Smooth muscle cell (in vitro differentiated cells): ENCODE results near the gene BMP3. TPM values are rescaled to one million over a fixed set of nuclear protein-coding genes. Genes with fewer than 3 reads are reported as not detected.

Experiments
- DNase-seq: peaks from one replicate; lab custom pipeline; 2025; ENCODE audit not compliant: unreplicated experiment; lab: John Stamatoyannopoulos, UW
- H2AFZ ChIP-seq: fragments of 200-600 bp; sonication (generic); 2 replicates; pipeline ENCODE4 v1.6.0; 2016; ENCODE audit warnings: antibody characterized with exemption, low read depth, mild to moderate bottlenecking
- H3F3A ChIP-seq: fragments of 200-600 bp; sonication (generic); 2 replicates; pipeline ENCODE4 v1.6.0; 2017; ENCODE audit warnings: antibody characterized with exemption, low read depth
- H3K27ac ChIP-seq: fragments of 200-600 bp; sonication (generic); 2 replicates; pipeline ENCODE4 v1.5.1; 2016; ENCODE audit warnings: low read depth, mild to moderate bottlenecking
- H3K27me3 ChIP-seq: fragments of 200-600 bp; sonication (generic); 2 replicates; pipeline ENCODE4 v1.6.1; 2016; ENCODE audit warnings: low read depth, mild to moderate bottlenecking
- H3K36me3 ChIP-seq: fragments of 200-600 bp; sonication (generic); 2 replicates; pipeline ENCODE4 v1.5.1; 2016; ENCODE audit warnings: low read depth
- H3K4me1 ChIP-seq: fragments of 200-600 bp; sonication (generic); 2 replicates; pipeline ENCODE4 v1.5.1; 2016; ENCODE audit warnings: low read depth
- H3K4me2 ChIP-seq: fragments of 200-600 bp; sonication (generic); 2 replicates; pipeline ENCODE4 v1.6.0; 2016; ENCODE audit warnings: mild to moderate bottlenecking
- H3K4me3 ChIP-seq: fragments of 200-600 bp; sonication (generic); 2 replicates; pipeline ENCODE4 v1.5.1; 2016; ENCODE audit warnings: mild to moderate bottlenecking
- H3K79me2 ChIP-seq: fragments of 200-600 bp; sonication (generic); 2 replicates; pipeline ENCODE4 v1.6.0; 2016; ENCODE audit warnings: low read depth, mild to moderate bottlenecking
- H3K9ac ChIP-seq: fragments of 200-600 bp; sonication (generic); 2 replicates; pipeline ENCODE4 v1.6.0; 2016; ENCODE audit warnings: low read depth
- H3K9me3 ChIP-seq: fragments of 200-600 bp; sonication (generic); replicated peaks from 2 replicates; pipeline ENCODE4 v1.5.1; 2016; ENCODE audit warnings: low read depth
- H4K20me1 ChIP-seq: fragments of 200-600 bp; sonication (generic); 2 replicates; pipeline ENCODE4 v1.6.0; 2016; ENCODE audit warnings: low read depth
- WGBS: methylation state at CpG from one replicate; pipeline ENCODE4 v1.1.7; 2016; ENCODE audit warnings: low lambda C conversion rate; 5-methylcytosine and 5-hydroxymethylcytosine counted together
- polyA plus RNA-seq: library from polyadenylated mRNA; unstranded; fragments of >200 nt; fragmentation: Nextera tagmentation; extraction: Ambion mirVana; gene quantifications from 2 replicates; pipeline ENCODE4 v1.2.1, GENCODE V29; 2016
- total RNA-seq: library from RNA; depleted of rRNA; stranded (reverse); fragments of >200 nt; gene quantifications from 2 replicates; pipeline ENCODE4 v1.2.3, GENCODE V29; 2014
- TF ChIP-seq, protein P1 (sequence below): fragments of 200-600 bp; sonication (generic); IDR thresholded peaks from 2 replicates; pipeline ENCODE4 v1.5.1; 2017; ENCODE audit warnings: borderline replicate concordance, mild to moderate bottlenecking, antibody characterized with exemption; ENCODE audit not compliant: insufficient read depth, poor library complexity, severe bottlenecking

BMP3 gene
- total and polyA plus RNA-seq, 2 experiments from 2014 or later, result not detected

DNA sequence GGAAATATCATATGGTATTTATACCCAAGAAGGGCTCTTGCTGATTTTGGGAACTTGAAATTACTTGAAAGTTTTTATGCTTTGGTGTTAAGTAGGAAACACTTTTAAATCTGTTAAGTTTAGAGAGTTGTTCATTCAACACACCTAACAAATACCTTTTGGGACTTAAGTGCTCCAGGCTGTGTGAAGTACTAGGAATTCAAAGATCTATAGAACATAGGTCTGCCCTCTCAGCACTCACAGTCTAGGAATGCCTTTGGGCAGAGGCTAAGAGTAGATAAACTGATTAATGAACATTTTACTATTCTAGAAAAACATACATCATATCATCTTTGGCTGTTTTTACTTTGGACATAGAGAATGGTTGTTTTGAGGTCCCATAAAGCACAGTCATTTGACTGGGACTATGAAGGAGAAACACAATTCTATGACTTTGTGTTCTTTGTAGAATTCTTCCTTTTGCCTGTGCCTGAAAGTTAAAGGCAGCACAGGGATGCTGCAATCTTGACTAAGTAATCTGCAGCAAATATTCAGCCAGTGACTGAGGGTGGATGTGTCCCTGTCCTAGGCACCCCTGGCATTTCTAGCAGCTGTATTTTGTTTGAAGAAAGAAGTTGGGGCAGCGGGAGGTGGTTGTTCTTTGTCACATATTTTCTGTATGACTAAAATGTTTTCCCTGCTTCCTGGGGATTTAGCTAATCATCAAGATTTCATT lies 8.3 kb downstream of the BMP3 start:
- no peak overlapping the region for H3K4me2 ChIP-seq
- no peaks in the 10 kb centered on the region for H3K4me1 ChIP-seq
- WGBS, result 50% methylated on average over 1 of the region's 1 CpG
- H3K9ac ChIP-seq, result no peak overlapping the region
- no peaks in the 10 kb centered on the region for H3K36me3 ChIP-seq
- no peak overlapping the region for H3K4me3 ChIP-seq
- TF ChIP-seq, protein P1, sequence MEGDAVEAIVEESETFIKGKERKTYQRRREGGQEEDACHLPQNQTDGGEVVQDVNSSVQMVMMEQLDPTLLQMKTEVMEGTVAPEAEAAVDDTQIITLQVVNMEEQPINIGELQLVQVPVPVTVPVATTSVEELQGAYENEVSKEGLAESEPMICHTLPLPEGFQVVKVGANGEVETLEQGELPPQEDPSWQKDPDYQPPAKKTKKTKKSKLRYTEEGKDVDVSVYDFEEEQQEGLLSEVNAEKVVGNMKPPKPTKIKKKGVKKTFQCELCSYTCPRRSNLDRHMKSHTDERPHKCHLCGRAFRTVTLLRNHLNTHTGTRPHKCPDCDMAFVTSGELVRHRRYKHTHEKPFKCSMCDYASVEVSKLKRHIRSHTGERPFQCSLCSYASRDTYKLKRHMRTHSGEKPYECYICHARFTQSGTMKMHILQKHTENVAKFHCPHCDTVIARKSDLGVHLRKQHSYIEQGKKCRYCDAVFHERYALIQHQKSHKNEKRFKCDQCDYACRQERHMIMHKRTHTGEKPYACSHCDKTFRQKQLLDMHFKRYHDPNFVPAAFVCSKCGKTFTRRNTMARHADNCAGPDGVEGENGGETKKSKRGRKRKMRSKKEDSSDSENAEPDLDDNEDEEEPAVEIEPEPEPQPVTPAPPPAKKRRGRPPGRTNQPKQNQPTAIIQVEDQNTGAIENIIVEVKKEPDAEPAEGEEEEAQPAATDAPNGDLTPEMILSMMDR, result no peak
- no peaks in the 10 kb centered on the region for H3K9me3 ChIP-seq
- H3K79me2 ChIP-seq, result no peaks in the 10 kb centered on the region
- no peak overlapping the region for H3K27ac ChIP-seq
- DNase-seq, result no peak
- H3K27me3 ChIP-seq, result peaks cover 65% of the 10 kb centered on the region
- no peak overlapping the region for H2AFZ ChIP-seq
- H3F3A ChIP-seq, result no peaks in the 10 kb centered on the region
- H4K20me1 ChIP-seq, result no peaks in the 10 kb centered on the region

DNA sequence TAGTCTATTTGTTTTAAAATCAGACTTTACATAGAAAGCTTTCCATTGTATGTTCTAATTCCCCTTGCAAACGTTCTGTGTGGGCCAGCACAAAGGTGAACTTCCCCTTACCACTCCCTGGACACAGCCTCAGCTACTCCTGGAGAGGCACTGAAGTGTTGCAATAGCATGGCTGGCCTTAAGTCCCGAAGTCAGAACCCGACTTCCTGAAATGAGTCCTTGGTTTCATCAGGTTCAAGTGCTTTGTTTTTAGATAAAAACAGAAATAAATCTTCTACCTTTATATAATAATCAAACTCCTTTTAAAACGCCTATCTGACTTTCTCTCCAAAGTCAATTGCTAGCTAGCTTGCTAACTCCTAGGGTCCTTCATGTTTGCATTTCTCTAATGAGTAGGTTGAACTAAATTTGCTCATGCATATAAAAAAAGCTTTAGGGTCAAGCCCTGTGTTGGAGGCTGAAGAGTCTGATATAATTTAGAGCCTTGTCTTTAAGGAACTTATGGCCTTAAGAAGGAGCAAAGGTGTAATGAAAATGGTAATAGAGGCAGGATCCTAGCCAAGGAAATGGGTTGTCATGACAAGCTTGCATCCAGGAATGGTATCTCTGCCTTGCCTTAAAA lies 9.0 kb downstream of the BMP3 start:
- H3K36me3 ChIP-seq, result no peaks in the 10 kb centered on the region
- TF ChIP-seq, protein P1, result no peak
- no peaks in the 10 kb centered on the region for H3K9me3 ChIP-seq
- H3K27me3 ChIP-seq, result peaks cover 64% of the 10 kb centered on the region
- H3F3A ChIP-seq, result no peaks in the 10 kb centered on the region
- no peak overlapping the region for H3K4me2 ChIP-seq
- H3K79me2 ChIP-seq, result no peaks in the 10 kb centered on the region
- WGBS, result 54% methylated on average over 4 of the region's 4 CpGs
- H2AFZ ChIP-seq, result no peak overlapping the region
- no peaks in the 10 kb centered on the region for H3K4me1 ChIP-seq
- H3K4me3 ChIP-seq, result no peak overlapping the region
- no peaks in the 10 kb centered on the region for H4K20me1 ChIP-seq
- DNase-seq, result no peak
- no peak overlapping the region for H3K27ac ChIP-seq
- no peak overlapping the region for H3K9ac ChIP-seq

DNA sequence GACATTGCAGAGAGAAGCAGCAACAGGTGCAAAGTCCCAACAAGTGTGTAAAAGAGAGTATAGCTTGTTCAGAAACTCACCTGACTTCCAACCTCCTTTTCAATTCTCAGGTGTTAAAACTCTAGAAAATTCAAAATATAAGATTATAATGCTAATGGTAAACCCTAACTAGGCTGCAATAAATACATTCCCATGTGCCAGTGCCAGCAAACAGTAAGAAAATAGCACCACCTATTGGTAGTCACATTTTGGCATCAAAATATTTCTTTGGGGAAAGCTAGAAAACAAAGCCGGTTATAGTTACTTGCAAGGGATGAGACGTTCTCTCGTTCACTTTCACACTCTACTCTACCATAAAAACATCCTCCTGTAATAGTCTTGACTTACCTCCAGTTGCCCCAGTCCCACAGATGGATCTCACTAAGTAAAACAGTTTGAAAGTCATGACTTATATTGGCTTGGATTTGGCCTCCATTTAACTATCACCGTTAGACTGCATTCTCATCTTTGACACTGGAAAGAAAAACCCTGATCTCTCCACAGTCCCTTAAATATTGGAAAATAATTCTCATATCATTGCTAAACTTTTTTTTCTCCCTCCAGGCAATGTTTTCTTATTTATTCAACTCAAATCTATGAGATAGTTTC lies 9.6 kb downstream of the BMP3 start:
- TF ChIP-seq, protein P1, result peak; percentile 72
- Histone ChIP-seq H3K79me2 (no peaks in the 10 kb centered on the region), H3K27me3 (peaks cover 64% of the 10 kb centered on the region), H3F3A (no peaks in the 10 kb centered on the region), H3K4me3 (no peak overlapping the region), H3K4me1 (no peaks in the 10 kb centered on the region), H3K9ac (no peak overlapping the region), H3K36me3 (no peaks in the 10 kb centered on the region), H2AFZ (peak overlapping the region; percentile 59), H3K9me3 (no peaks in the 10 kb centered on the region), H3K4me2 (no peak overlapping the region), H4K20me1 (no peaks in the 10 kb centered on the region), H3K27ac (no peak overlapping the region)
- DNase-seq, result no peak
- WGBS, result 44% methylated on average over 4 of the region's 4 CpGs
